SK-N-MC (cell line): ENCODE measurements around the gene CACNA1G.

Source experiments
- EZH2 ChIP-seq: fragments of 200-600 bp; sonication (generic); IDR thresholded peaks from one replicate; pipeline ENCODE4 v1.6.1; 2017; ENCODE audit warnings: antibody characterized with exemption
- POLR2AphosphoS5 ChIP-seq: IDR thresholded peaks from 2 replicates; pipeline ENCODE4 v1.6.1; 2012; ENCODE audit warnings: mild to moderate bottlenecking, low read depth, low read length, borderline replicate concordance

DNA sequence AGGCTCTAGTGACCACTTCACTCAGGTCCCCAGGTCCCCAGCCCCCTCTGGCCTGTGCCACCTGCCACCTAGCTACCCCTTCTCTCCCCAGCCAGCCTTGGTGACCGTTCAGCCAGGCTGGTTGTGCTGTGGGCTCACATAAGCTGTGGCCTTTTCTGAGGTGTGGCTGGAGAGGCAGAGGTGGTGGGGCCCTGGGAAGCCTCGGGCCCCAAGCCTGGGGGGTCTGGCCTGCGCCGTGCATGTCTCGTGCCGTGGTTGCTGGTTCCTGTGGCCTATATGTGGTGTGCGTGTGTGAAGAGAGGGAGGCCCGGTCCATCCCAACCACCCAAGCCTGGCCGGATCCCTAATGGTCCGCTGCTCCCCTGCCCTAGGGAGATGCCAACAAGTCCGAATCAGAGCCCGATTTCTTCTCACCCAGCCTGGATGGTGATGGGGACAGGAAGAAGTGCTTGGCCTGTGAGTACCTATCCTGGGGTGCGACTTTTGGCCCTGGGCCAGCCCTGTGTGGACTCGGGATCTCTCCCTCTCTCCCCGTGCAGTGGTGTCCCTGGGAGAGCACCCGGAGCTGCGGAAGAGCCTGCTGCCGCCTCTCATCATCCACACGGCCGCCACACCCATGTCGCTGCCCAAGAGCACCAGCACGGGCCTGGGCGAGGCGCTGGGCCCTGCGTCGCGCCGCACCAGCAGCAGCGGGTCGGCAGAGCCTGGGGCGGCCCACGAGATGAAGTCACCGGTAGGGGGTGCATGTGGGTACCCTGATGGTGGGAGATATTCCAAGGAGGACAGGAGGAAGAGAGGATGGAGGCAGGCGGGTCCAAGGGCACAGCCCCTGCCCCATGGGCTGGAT lies 35.9 kb downstream of the CACNA1G start:
- TF ChIP-seq EZH2: no peak
- no peak for TF ChIP-seq POLR2AphosphoS5
